ENCODE results near the gene PARP12.

GRCh38 chr7:140004672-140005071, 58.1 kb downstream of the PARP12 start:
- TF ChIP-seq RAD21 (IDR thresholded peaks at IDR 0.05; ENCODE audit: low read depth), result no peak
- TF ChIP-seq, protein P1, sequence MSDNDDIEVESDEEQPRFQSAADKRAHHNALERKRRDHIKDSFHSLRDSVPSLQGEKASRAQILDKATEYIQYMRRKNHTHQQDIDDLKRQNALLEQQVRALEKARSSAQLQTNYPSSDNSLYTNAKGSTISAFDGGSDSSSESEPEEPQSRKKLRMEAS (IDR thresholded peaks at IDR 0.05), result no peak
- TF ChIP-seq EP300 (IDR thresholded peaks at IDR 0.05; ENCODE audit: borderline replicate concordance), result no peak
- TF ChIP-seq FOXM1 (IDR thresholded peaks at IDR 0.05; ENCODE audit: borderline replicate concordance, low read depth), result no peak
- no peak for TF ChIP-seq NFIC (IDR thresholded peaks at IDR 0.05)
- TF ChIP-seq CEBPB (IDR thresholded peaks at IDR 0.05), result no peak
- no peak for TF ChIP-seq TAF1 (IDR thresholded peaks at IDR 0.05; ENCODE audit: low read depth)
